ENCODE results near the gene SRP68. TPM values are rescaled to one million over a fixed set of nuclear protein-coding genes. Genes with fewer than 3 reads are reported as not detected.

The SRP68 gene
- total and polyA plus RNA-seq, 4 experiments from 2014 or later, result 59.1 to 92.4 (median 85.7) TPM

GRCh38 chr17:76018340-76018680, 54.0 kb downstream of the SRP68 start:
- H3K4me1 Mint-ChIP-seq, result peaks cover 2 to 7% (median 6%) of the 10 kb centered on the region in 4 donors
- intact Hi-C loops (cut with micrococcal nuclease), result no loop called here
- Histone ChIP-seq H3K4me3 (ENCODE audit: low read length in 2 of 2) (no peak overlapping the region), H3K36me3 (ENCODE audit: insufficient read depth, low read length) (no peaks in the 10 kb centered on the region), H3K27me3 (ENCODE audit: insufficient read depth, low read length) (no peaks in the 10 kb centered on the region), H3K27ac (ENCODE audit: low read depth, low read length) (no peak overlapping the region), H3K4me1 (ENCODE audit: insufficient read depth, low read length) (peaks cover 8% of the 10 kb centered on the region), H3K9me3 (ENCODE audit: control insufficient read depth in 1 of 2, low read length in 2 of 2) (no peaks in the 10 kb centered on the region)
- no peaks in the 10 kb centered on the region for H3K9me3 Mint-ChIP-seq
- ChIA-PET POLR2A (ENCODE audit: partially characterized antibody) (interaction anchor here (1.5 kb wide), 1 partner anchor 11 kb away, joined by 3 read pairs; no protein-coding TSS in a partner anchor), CTCF (ENCODE audit: partially characterized antibody) (interaction anchor here (1.4 to 11.7 kb wide), 4 partner anchors 9 to 281 kb away, joined by 4 to 168 read pairs (median 14); partner anchors contain the start of gene MRPL38)
- H3K27ac Mint-ChIP-seq, result peak overlapping the region in 1 of 7 donors; percentile 82
- DNase-seq, result no peak
- no peak overlapping the region for H3K4me3 Mint-ChIP-seq
- no peaks in the 10 kb centered on the region for H3K27me3 Mint-ChIP-seq
- no peaks in the 10 kb centered on the region for H3K36me3 Mint-ChIP-seq

GRCh38 chr17:76017481-76018339, 54.6 kb downstream of the SRP68 start:
- POLR2A ChIA-PET (ENCODE audit: partially characterized antibody), result interaction anchor here (1.5 kb wide), 1 partner anchor 12 kb away, joined by 3 read pairs; no protein-coding TSS in a partner anchor
- Histone ChIP-seq H3K4me1 (ENCODE audit: insufficient read depth, low read length) (peaks cover 8% of the 10 kb centered on the region), H3K4me3 (ENCODE audit: low read length in 2 of 2) (no peak overlapping the region), H3K36me3 (ENCODE audit: insufficient read depth, low read length) (no peaks in the 10 kb centered on the region), H3K27me3 (ENCODE audit: insufficient read depth, low read length) (no peaks in the 10 kb centered on the region), H3K9me3 (ENCODE audit: control insufficient read depth in 1 of 2, low read length in 2 of 2) (no peaks in the 10 kb centered on the region), H3K27ac (ENCODE audit: low read depth, low read length) (no peak overlapping the region)
- Mint-ChIP-seq H3K27me3 (no peaks in the 10 kb centered on the region), H3K4me3 (no peak overlapping the region), H3K4me1 (peaks cover 2 to 7% (median 6%) of the 10 kb centered on the region in 4 donors), H3K36me3 (no peaks in the 10 kb centered on the region), H3K27ac (no peak overlapping the region), H3K9me3 (no peaks in the 10 kb centered on the region)
- no peak for DNase-seq
- CTCF ChIA-PET (ENCODE audit: partially characterized antibody), result interaction anchor here (3.6 to 11.7 kb wide), 2 partner anchors 8 to 282 kb away, joined by 21 to 168 read pairs; no protein-coding TSS in a partner anchor
- intact Hi-C loops (cut with micrococcal nuclease), result no loop called here

GRCh38 chr17:76014925-76015261, 57.4 kb downstream of the SRP68 start:
- POLR2A ChIA-PET (ENCODE audit: partially characterized antibody), result interaction anchor here (1.1 to 1.7 kb wide), 4 partner anchors 56 to 265 kb away, joined by 3 to 6 read pairs (median 5); no protein-coding TSS in a partner anchor
- no peaks in the 10 kb centered on the region for H3K36me3 Mint-ChIP-seq
- intact Hi-C loops (cut with micrococcal nuclease), result loop anchor here (1.0 to 5.0 kb wide), 6 partner anchors 58 to 284 kb away; partner anchors contain the start of gene SRP68

GRCh38 chr17:76014100-76014924, 58.0 kb downstream of the SRP68 start:
- H3K4me1 Mint-ChIP-seq, result peaks cover 3 to 11% (median 6%) of the 10 kb centered on the region in 4 donors
- Histone ChIP-seq H3K4me1 (ENCODE audit: insufficient read depth, low read length) (peaks cover 8% of the 10 kb centered on the region), H3K27me3 (ENCODE audit: insufficient read depth, low read length) (no peaks in the 10 kb centered on the region), H3K4me3 (ENCODE audit: low read length in 2 of 2) (no peak overlapping the region), H3K27ac (ENCODE audit: low read depth, low read length) (no peak overlapping the region), H3K36me3 (ENCODE audit: insufficient read depth, low read length) (no peaks in the 10 kb centered on the region), H3K9me3 (ENCODE audit: control insufficient read depth in 1 of 2, low read length in 2 of 2) (no peaks in the 10 kb centered on the region)
- no peaks in the 10 kb centered on the region for H3K27me3 Mint-ChIP-seq
- no peaks in the 10 kb centered on the region for H3K9me3 Mint-ChIP-seq
- H3K4me3 Mint-ChIP-seq, result peak overlapping the region in 2 of 8 donors; percentile 34 to 52
- H3K36me3 Mint-ChIP-seq, result no peaks in the 10 kb centered on the region
- ChIA-PET CTCF (ENCODE audit: partially characterized antibody) (interaction anchor here (0.6 to 11.7 kb wide), 60 partner anchors 9 to 1376 kb away, joined by 3 to 168 read pairs (median 4); partner anchors contain the start of genes CDK3, EVPL, EXOC7 and MRPL38), POLR2A (ENCODE audit: partially characterized antibody) (interaction anchor here (0.7 to 1.7 kb wide), 7 partner anchors 15 to 265 kb away, joined by 3 to 6 read pairs (median 3); partner anchors contain the start of gene EXOC7)
- intact Hi-C loops (cut with micrococcal nuclease), result loop anchor here (1.0 to 5.0 kb wide), 6 partner anchors 58 to 285 kb away; partner anchors contain the start of gene SRP68
- peak overlapping the region in 2 of 7 donors; percentile 50 to 81 for H3K27ac Mint-ChIP-seq
- DNase-seq, result peak; percentile 72 to 79 (median 74)

More at GRCh38 chr17:76014925-76015261, 57.4 kb downstream of the SRP68 start:
- Histone ChIP-seq H3K36me3 (ENCODE audit: insufficient read depth, low read length) (no peaks in the 10 kb centered on the region), H3K27me3 (ENCODE audit: insufficient read depth, low read length) (no peaks in the 10 kb centered on the region), H3K9me3 (ENCODE audit: control insufficient read depth in 1 of 2, low read length in 2 of 2) (no peaks in the 10 kb centered on the region), H3K4me3 (ENCODE audit: low read length in 2 of 2) (no peak overlapping the region), H3K27ac (ENCODE audit: low read depth, low read length) (no peak overlapping the region), H3K4me1 (ENCODE audit: insufficient read depth, low read length) (peaks cover 8% of the 10 kb centered on the region)
- no peak for DNase-seq
- no peak overlapping the region for H3K4me3 Mint-ChIP-seq
- no peaks in the 10 kb centered on the region for H3K27me3 Mint-ChIP-seq
- CTCF ChIA-PET (ENCODE audit: partially characterized antibody), result interaction anchor here (0.7 to 11.7 kb wide), 45 partner anchors 8 to 393 kb away, joined by 3 to 168 read pairs (median 5); partner anchors contain the start of genes CDK3, EVPL, EXOC7 and MRPL38
- no peaks in the 10 kb centered on the region for H3K9me3 Mint-ChIP-seq
- peaks cover 2 to 7% (median 6%) of the 10 kb centered on the region in 4 donors for H3K4me1 Mint-ChIP-seq
- no peak overlapping the region for H3K27ac Mint-ChIP-seq

GRCh38 chr17:76013377-76013932, 58.9 kb downstream of the SRP68 start:
- ChIA-PET POLR2A (ENCODE audit: partially characterized antibody) (interaction anchor here (0.7 to 1.7 kb wide), 6 partner anchors 16 to 266 kb away, joined by 3 to 6 read pairs (median 4); partner anchors contain the start of gene EXOC7), CTCF (ENCODE audit: partially characterized antibody) (interaction anchor here (0.6 to 11.7 kb wide), 46 partner anchors 9 to 1377 kb away, joined by 3 to 168 read pairs (median 5); partner anchors contain the start of genes CDK3, EVPL, EXOC7 and MRPL38)
- Mint-ChIP-seq H3K27me3 (no peaks in the 10 kb centered on the region), H3K27ac (peak overlapping the region in 1 of 7 donors; percentile 56), H3K4me3 (no peak overlapping the region), H3K9me3 (no peaks in the 10 kb centered on the region), H3K4me1 (peaks cover 3 to 11% (median 6%) of the 10 kb centered on the region in 4 donors), H3K36me3 (no peaks in the 10 kb centered on the region)
- no peak overlapping the region for H3K4me3 ChIP-seq (ENCODE audit: low read length in 2 of 2)
- DNase-seq, result no peak
- peaks cover 8% of the 10 kb centered on the region for H3K4me1 ChIP-seq (ENCODE audit: insufficient read depth, low read length)
- H3K27ac ChIP-seq (ENCODE audit: low read depth, low read length), result no peak overlapping the region
- H3K27me3 ChIP-seq (ENCODE audit: insufficient read depth, low read length), result no peaks in the 10 kb centered on the region
- intact Hi-C loops (cut with micrococcal nuclease), result loop anchor here (5.0 kb wide), 2 partner anchors 109 to 169 kb away; no protein-coding TSS in a partner anchor
- no peaks in the 10 kb centered on the region for H3K9me3 ChIP-seq (ENCODE audit: control insufficient read depth in 1 of 2, low read length in 2 of 2)
- no peaks in the 10 kb centered on the region for H3K36me3 ChIP-seq (ENCODE audit: insufficient read depth, low read length)

GRCh38 chr17:76011951-76012350, 60.4 kb downstream of the SRP68 start:
- Mint-ChIP-seq H3K4me3 (no peak overlapping the region), H3K27ac (no peak overlapping the region), H3K36me3 (no peaks in the 10 kb centered on the region), H3K4me1 (peaks cover 3 to 11% (median 6%) of the 10 kb centered on the region in 4 donors), H3K27me3 (no peaks in the 10 kb centered on the region), H3K9me3 (no peaks in the 10 kb centered on the region)
- POLR2A ChIA-PET (ENCODE audit: partially characterized antibody), result no interaction called here
- Histone ChIP-seq H3K4me1 (ENCODE audit: insufficient read depth, low read length) (peaks cover 8% of the 10 kb centered on the region), H3K9me3 (ENCODE audit: control insufficient read depth in 1 of 2, low read length in 2 of 2) (no peaks in the 10 kb centered on the region), H3K27ac (ENCODE audit: low read depth, low read length) (no peak overlapping the region), H3K4me3 (ENCODE audit: low read length in 2 of 2) (no peak overlapping the region), H3K36me3 (ENCODE audit: insufficient read depth, low read length) (no peaks in the 10 kb centered on the region), H3K27me3 (ENCODE audit: insufficient read depth, low read length) (no peaks in the 10 kb centered on the region)
- intact Hi-C loops (cut with micrococcal nuclease), result loop anchor here (5.0 kb wide), 2 partner anchors 110 to 170 kb away; no protein-coding TSS in a partner anchor
- DNase-seq, result no peak
- CTCF ChIA-PET (ENCODE audit: partially characterized antibody), result interaction anchor here (0.7 to 11.7 kb wide), 11 partner anchors 7 to 287 kb away, joined by 3 to 168 read pairs (median 4); partner anchors contain the start of genes CDK3 and MRPL38

Measured in CD4-positive, alpha-beta memory T cell (primary cell).